Endometrial microvascular endothelial cells (primary cell): ENCODE measurements around the gene TAL1. TPM values are rescaled to one million over a fixed set of nuclear protein-coding genes. Genes with fewer than 3 reads are reported as not detected.

ENCODE experiments used
- in situ Hi-C: cut with HindIII; loops from 2 replicates; pipeline ENCODE4 v1.10.0; 2017; ENCODE audit warnings: low sequenced_read_pairs, low pct_unique_long_range_greater_than_20kb; ENCODE audit errors: inconsistent ontology term
- total RNA-seq: library from RNA; depleted of rRNA; stranded (reverse); fragments of >200 nt; gene quantifications from one replicate; pipeline ENCODE4 v1.2.3, GENCODE V29; 2015; ENCODE audit errors: inconsistent ontology term

Gene TAL1
- total RNA-seq, 1 donor from 2014 or later, result 22.0 TPM

- in situ Hi-C loops, result no loop called here
These were observed 1.2 kb downstream of the TAL1 start for GRCh38 chr1:47230692-47231300.

GRCh38 chr1:47229886-47230691 is 1.9 kb downstream of the TAL1 start:
- in situ Hi-C loops, result no loop called here

- in situ Hi-C loops, result no loop called here
These were observed 2.8 kb downstream of the TAL1 start for GRCh38 chr1:47229031-47229885.

GRCh38 chr1:47228644-47229030 is 3.4 kb downstream of the TAL1 start:
- in situ Hi-C loops, result no loop called here

- in situ Hi-C loops, result no loop called here
These were observed 4.4 kb downstream of the TAL1 start for GRCh38 chr1:47227341-47228232.

GRCh38 chr1:47226839-47227215 is 5.2 kb downstream of the TAL1 start:
- in situ Hi-C loops, result no loop called here

GRCh38 chr1:47226121-47226838 is 5.7 kb downstream of the TAL1 start:
- in situ Hi-C loops, result no loop called here

- in situ Hi-C loops, result no loop called here
These were observed 6.5 kb downstream of the TAL1 start for GRCh38 chr1:47225430-47226100.

- in situ Hi-C loops, result no loop called here
These were observed 7.2 kb downstream of the TAL1 start for GRCh38 chr1:47224676-47225399.

- in situ Hi-C loops, result no loop called here
These were observed 7.9 kb downstream of the TAL1 start for GRCh38 chr1:47223921-47224675.

- in situ Hi-C loops, result no loop called here
These were observed 8.7 kb downstream of the TAL1 start for GRCh38 chr1:47223174-47223920.

GRCh38 chr1:47222476-47222875 is 9.5 kb downstream of the TAL1 start:
- in situ Hi-C loops, result no loop called here

- in situ Hi-C loops, result no loop called here
These were observed 12.3 kb downstream of the TAL1 start for GRCh38 chr1:47219590-47220220.

GRCh38 chr1:47219001-47219400 is 13.0 kb downstream of the TAL1 start:
- in situ Hi-C loops, result no loop called here

GRCh38 chr1:47216278-47217059 is 15.6 kb downstream of the TAL1 start:
- in situ Hi-C loops, result no loop called here
